Measurements from ENCODE around the gene AP4S1. TPM values are rescaled to one million over a fixed set of nuclear protein-coding genes. Genes with fewer than 3 reads are reported as not detected.

AP4S1 gene
- total RNA-seq, 2 donors from 2014 or later: 8.6 to 13.7 TPM

DNA sequence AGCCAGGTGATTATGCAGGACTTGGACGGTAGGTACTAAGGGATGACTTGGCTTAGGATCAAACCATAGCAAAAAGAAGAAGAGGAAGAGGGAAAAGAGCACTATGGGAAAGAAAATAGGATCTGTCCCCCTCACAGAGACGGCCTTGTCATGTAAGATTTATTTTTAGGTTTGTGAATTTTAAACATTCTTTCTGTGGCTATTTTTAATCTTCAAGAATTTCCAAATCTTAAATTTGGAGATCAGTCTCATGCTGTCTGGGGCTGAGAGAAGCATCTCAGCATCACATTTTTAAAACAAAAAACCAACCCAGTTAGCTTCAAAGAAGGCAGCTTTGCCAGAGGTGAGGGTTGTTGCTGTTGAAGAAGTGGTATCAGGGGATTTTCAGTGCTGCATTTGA lies 53.3 kb downstream of the AP4S1 start:
- H3K9me3 ChIP-seq: no peaks in the 10 kb centered on the region
- H3K27me3 ChIP-seq: no peaks in the 10 kb centered on the region
- no peak overlapping the region for H3K27ac ChIP-seq
- 44 to 50% methylated on average over 2 of the region's 2 CpGs for WGBS, 2 donors
- intact Hi-C loops (cut with DNase I): no loop called here
- no peak overlapping the region for H3K4me3 ChIP-seq
- H3K36me3 ChIP-seq (replicated peaks in 1 of 2; ENCODE audit: insufficient read depth in 1 of 2, low read depth in 2 of 2): no peaks in the 10 kb centered on the region
- no peak for DNase-seq
- ATAC-seq: no peak
- no peaks in the 10 kb centered on the region for H3K4me1 ChIP-seq
- TF ChIP-seq, protein P1, sequence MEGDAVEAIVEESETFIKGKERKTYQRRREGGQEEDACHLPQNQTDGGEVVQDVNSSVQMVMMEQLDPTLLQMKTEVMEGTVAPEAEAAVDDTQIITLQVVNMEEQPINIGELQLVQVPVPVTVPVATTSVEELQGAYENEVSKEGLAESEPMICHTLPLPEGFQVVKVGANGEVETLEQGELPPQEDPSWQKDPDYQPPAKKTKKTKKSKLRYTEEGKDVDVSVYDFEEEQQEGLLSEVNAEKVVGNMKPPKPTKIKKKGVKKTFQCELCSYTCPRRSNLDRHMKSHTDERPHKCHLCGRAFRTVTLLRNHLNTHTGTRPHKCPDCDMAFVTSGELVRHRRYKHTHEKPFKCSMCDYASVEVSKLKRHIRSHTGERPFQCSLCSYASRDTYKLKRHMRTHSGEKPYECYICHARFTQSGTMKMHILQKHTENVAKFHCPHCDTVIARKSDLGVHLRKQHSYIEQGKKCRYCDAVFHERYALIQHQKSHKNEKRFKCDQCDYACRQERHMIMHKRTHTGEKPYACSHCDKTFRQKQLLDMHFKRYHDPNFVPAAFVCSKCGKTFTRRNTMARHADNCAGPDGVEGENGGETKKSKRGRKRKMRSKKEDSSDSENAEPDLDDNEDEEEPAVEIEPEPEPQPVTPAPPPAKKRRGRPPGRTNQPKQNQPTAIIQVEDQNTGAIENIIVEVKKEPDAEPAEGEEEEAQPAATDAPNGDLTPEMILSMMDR (IDR thresholded peaks at IDR 0.05): no peak
- TF ChIP-seq POLR2A (IDR thresholded peaks at IDR 0.05): no peak

DNA sequence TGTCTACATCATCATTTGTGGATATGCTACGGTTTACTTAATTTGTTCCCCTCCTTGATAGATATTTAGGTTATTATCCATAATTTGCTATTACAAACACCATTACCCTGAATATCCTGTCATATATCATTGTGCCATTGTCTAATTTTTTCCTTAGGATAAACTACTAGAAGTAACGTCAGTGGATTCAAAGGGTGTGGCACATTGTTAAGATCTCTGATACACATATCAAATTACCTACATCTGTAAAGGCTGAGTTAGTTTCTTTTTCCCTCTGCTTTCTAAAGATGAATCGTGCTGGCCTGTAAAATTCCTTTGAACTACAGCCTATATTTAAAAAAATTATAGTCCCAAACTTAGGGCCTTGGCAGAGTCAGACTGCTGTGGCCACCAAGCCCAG lies 54.6 kb downstream of the AP4S1 start:
- WGBS, 2 donors: 65 to 74% methylated on average over 3 of the region's 3 CpGs
- H3K4me3 ChIP-seq: no peak overlapping the region
- H3K4me1 ChIP-seq: no peaks in the 10 kb centered on the region
- no peaks in the 10 kb centered on the region for H3K9me3 ChIP-seq
- DNase-seq: no peak
- ATAC-seq: no peak
- H3K27ac ChIP-seq: no peak overlapping the region
- H3K36me3 ChIP-seq (replicated peaks in 1 of 2; ENCODE audit: insufficient read depth in 1 of 2, low read depth in 2 of 2): no peaks in the 10 kb centered on the region
- no peak for TF ChIP-seq POLR2A (IDR thresholded peaks at IDR 0.05)
- TF ChIP-seq, protein P1 (IDR thresholded peaks at IDR 0.05): no peak
- H3K27me3 ChIP-seq: no peaks in the 10 kb centered on the region
- intact Hi-C loops (cut with DNase I): loop anchor here (10.0 kb wide), 1 partner anchor 105 kb away; no protein-coding TSS in a partner anchor

DNA sequence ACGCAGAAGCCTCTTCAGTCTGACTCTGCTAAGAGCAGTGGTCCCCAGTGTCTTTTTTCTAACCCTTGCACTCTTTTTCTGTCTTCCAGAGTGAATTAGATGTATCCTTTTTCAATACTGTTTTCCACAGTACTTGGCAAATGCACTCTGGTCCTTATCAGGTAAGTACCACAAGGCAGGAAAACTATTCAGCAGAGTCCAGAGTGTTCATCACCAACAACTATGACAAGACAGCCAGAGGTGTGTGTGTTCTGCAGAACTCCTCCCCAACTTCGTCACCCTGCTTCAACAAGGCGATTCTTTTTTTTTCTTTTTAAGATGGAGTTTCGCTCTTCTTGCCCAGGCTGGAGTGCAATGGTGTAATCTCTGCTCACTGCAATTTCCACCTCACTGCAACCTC lies 55.0 kb downstream of the AP4S1 start:
- Histone ChIP-seq H3K9me3 (no peaks in the 10 kb centered on the region), H3K36me3 (replicated peaks in 1 of 2; ENCODE audit: insufficient read depth in 1 of 2, low read depth in 2 of 2) (no peaks in the 10 kb centered on the region), H3K4me3 (no peak overlapping the region), H3K27me3 (no peaks in the 10 kb centered on the region), H3K27ac (no peak overlapping the region), H3K4me1 (no peaks in the 10 kb centered on the region)
- no peak for TF ChIP-seq POLR2A (IDR thresholded peaks at IDR 0.05)
- WGBS, 2 donors: 94 to 95% methylated on average over 4 of the region's 4 CpGs
- intact Hi-C loops (cut with DNase I): loop anchor here (10.0 kb wide), 1 partner anchor 106 kb away; no protein-coding TSS in a partner anchor
- DNase-seq (no peak), ATAC-seq (no peak)

DNA sequence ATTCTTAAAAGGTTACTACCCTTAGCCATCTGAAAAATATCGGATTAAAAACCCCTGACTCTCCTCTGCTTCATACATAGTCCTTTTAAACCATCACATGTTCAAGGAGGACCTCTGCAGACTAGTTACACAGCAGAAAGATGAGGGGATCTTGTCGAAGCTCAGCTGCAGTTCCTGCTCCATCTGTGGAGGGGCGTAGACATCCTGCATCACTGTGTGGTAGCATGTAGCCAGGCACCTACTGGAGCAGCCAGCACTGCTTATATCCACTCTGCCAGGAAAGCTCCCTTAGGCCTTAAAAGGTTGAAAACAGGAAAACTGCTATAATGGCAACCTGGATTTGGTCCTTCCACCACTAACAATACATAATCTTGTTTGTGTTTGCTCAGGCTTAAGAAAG lies 58.3 kb downstream of the AP4S1 start:
- H3K4me1 ChIP-seq: no peaks in the 10 kb centered on the region
- H3K36me3 ChIP-seq (replicated peaks in 1 of 2; ENCODE audit: insufficient read depth in 1 of 2, low read depth in 2 of 2): no peaks in the 10 kb centered on the region
- H3K9me3 ChIP-seq: no peaks in the 10 kb centered on the region
- no peak for TF ChIP-seq POLR2A (IDR thresholded peaks at IDR 0.05)
- TF ChIP-seq, protein P1 (IDR thresholded peaks at IDR 0.05): no peak
- ATAC-seq: no peak
- no peak overlapping the region for H3K4me3 ChIP-seq
- no peaks in the 10 kb centered on the region for H3K27me3 ChIP-seq
- WGBS, 2 donors: 92 to 93% methylated on average over 3 of the region's 3 CpGs
- intact Hi-C loops (cut with DNase I): loop anchor here (10.0 kb wide), 1 partner anchor 109 kb away; no protein-coding TSS in a partner anchor
- DNase-seq: no peak
- no peak overlapping the region for H3K27ac ChIP-seq

DNA sequence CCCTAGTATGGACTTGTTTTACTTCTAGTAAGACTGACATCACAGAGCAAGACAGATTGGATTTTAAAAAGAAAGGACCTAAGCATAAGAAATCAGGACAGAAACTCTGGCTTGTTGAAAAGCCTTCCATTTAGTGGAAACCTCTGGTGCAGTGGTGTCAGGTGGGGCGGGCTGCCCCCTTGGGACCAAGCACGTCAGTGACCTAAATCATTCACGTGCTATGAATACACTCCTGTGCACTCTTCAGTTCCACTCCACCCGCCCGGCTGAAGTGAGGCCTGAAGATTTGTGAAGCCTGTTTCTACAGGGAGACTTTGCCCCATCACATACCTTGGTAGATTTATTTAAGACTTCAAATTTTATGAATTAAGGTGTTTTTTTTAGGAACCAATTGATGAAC lies 58.9 kb downstream of the AP4S1 start:
- Histone ChIP-seq H3K36me3 (replicated peaks in 1 of 2; ENCODE audit: insufficient read depth in 1 of 2, low read depth in 2 of 2) (no peaks in the 10 kb centered on the region), H3K27ac (no peak overlapping the region), H3K27me3 (no peaks in the 10 kb centered on the region), H3K4me3 (no peak overlapping the region), H3K9me3 (no peaks in the 10 kb centered on the region), H3K4me1 (no peaks in the 10 kb centered on the region)
- DNase-seq: no peak
- 87 to 94% methylated on average over 5 of the region's 5 CpGs for WGBS, 2 donors
- intact Hi-C loops (cut with DNase I): loop anchor here (10.0 kb wide), 1 partner anchor 110 kb away; no protein-coding TSS in a partner anchor
- no peak for TF ChIP-seq POLR2A (IDR thresholded peaks at IDR 0.05)
- TF ChIP-seq, protein P1 (IDR thresholded peaks at IDR 0.05): no peak
- no peak for ATAC-seq
